ENCODE data around the gene ZNF831.

The ZNF831 gene

DNA sequence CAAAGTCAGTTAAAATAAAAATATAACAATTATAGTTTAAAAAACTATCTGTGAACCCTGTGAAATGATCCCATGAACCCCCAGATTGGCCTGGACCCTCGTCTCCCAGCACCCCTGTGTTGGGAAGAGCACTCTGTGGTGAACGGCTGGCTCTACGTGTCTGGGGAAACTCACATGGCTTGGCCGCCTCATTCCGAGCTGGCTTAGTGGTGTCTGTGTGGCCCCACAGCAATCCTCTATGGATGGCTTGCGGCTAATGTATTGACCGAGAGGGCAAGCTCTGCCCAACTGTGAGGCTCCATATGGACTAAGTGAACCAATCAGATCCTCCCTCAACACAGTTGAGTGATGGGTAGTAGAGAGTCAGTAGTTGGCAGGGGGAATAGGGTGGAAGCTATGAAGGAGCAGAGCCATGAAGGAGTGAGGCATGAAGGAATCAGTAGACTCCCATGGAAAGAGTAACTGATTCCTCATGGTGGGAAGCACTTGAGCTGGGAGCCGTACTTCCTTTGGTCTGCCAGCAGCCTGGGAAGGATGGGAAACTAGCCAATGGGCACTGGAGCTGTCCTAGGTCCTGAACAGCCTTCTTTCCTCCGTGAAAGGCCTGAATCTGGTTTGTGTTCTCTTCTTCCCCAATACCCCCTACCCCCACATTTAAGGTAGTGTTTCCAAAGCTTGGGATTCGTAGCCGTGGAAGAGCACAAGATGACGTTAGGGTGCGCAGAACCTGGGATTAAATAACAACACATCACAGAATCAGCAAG, 21.6 kb upstream of the ZNF831 start:
- no peak for DNase-seq

DNA sequence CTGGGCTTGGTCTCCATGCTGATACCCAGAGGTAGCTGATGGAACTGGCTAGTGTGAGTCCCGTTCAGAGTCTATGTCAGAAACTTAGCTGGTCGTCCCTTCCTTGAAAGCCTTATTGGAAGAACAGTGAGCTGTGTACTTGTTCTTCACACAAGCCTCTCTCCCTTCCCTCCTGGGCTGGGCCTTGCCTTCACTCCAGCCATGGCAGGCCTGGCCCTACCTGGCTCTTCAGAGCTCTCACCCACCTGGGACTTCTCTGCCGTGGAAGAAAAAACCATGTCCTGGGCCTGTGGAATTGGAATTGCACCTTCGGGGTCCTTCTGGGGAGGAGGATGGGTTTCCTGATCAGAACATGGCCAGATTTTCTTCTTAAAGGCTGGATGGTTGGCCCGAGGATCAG, 20.3 kb upstream of the ZNF831 start:
- no peak for DNase-seq

DNA sequence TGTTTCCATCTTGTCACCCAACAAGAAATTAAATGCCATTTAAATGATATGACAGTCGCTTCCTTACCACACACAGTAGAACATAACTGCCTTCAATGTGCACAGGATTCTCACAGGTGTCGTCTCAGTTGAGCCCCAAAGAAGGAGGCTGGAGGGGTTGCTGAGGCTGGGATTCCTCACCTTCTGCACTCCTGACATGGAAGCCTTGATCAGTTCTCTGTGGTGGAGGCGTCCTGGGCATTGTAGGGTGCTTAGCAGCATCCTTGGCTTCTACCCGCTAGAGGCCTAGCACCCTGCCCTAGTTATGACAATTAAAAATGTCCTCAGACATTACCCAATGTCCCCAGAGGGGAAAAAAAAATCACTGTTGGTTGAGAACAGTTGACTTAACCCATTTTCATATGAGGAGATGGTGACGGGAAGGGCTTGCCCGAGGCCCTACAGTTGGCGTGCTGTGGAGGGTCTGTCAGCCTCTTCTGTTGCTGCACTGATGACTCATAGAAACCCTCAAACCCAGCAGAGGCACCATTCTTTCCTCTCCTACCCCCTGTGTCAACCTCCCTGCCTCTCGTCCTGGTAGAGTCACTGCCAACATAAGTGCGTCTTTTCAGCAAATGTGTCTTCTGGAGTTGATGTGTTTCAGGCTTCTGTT, 19.3 kb upstream of the ZNF831 start:
- DNase-seq: no peak

DNA sequence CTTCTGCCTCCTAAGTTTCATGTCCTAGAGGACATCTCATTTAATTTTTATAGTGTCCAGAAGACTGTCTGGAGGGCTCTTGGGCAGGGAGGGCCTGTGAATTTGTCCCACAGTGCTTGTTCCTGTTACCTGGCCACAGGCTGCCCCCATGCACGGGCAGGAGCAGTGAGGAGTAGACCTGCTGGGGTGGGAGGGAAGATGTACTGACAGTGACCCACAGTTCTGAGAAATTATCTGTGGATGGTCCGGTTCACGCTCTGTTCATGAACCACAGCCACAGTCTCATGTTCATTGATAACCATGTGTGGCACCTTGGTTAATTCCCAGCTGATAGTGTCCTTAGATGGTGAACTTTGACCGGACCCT, 18.8 kb upstream of the ZNF831 start:
- DNase-seq: no peak

DNA sequence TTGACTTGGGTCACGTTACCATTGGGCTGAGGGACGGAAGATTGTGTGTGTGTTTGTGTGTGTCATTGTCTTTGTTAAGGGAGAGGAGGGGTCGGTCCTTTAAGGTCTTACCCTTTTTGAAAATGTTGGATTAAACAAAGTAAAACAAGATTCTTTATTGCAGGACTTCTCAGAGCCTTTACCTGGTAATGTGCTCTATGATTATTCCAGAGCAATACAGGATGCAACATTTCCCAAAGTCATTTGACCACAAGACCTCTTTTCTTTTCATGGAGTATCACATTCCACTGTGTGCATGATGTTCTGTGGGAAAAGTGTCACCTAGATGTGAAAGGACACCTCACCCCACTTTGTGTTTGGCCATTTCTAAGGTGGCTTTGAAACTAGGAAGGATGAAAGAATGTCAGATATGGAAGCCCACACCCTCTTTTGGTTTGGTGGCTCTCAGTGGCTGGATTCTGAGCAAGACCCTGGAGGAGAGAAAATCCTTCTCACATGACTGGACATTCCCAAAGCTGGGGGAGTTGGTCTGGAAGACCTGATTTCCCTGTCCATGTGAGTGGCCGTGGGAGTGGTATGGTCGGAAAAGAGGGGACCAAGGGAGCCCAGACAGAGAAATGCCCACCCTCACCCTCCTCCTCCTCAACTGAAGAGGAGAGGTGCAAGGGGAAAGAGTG, 18.2 kb upstream of the ZNF831 start:
- DNase-seq: no peak

DNA sequence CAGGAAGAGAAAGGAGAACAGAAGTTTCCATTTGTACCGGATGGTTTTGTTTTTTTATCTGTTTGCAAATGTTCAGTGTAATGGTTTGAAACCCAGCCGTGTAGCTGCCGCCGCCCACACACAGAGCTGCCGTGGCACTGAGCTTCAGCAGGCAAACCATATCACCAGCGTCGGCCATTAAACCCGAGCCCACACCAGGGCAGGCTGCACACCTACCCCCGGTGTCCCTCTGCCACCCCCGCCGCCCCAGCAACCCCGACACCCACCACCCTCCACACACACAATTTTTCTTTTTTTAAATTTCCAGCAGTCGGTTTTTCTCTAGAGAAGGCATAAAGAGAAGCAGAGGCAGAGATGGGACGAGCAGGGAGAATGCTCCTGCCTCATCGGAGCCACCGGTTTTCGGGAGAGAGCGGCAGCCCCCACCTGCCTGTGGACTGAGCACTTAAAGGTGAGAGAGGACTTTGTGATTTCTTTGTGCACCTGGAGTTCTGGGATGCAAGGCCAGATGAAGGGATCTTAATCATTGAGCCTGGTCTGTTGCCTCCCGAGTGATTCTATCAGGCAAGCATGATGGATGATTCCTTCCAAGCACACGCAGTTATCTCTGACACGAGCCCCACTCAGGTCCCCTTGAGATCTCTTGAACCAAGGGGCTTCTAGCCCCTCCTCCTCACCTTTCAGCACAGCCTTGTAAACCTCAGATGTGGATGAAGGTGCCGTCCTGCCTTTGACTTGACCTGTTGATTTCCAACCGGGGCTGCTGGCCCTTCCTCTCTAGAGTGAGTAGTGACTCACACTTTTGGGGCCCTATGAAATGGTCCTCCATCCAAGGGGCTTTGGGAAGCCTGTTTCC, 17.5 kb upstream of the ZNF831 start:
- DNase-seq: peak in 3 of 51 donors; percentile 19 to 57 (median 25)

DNA sequence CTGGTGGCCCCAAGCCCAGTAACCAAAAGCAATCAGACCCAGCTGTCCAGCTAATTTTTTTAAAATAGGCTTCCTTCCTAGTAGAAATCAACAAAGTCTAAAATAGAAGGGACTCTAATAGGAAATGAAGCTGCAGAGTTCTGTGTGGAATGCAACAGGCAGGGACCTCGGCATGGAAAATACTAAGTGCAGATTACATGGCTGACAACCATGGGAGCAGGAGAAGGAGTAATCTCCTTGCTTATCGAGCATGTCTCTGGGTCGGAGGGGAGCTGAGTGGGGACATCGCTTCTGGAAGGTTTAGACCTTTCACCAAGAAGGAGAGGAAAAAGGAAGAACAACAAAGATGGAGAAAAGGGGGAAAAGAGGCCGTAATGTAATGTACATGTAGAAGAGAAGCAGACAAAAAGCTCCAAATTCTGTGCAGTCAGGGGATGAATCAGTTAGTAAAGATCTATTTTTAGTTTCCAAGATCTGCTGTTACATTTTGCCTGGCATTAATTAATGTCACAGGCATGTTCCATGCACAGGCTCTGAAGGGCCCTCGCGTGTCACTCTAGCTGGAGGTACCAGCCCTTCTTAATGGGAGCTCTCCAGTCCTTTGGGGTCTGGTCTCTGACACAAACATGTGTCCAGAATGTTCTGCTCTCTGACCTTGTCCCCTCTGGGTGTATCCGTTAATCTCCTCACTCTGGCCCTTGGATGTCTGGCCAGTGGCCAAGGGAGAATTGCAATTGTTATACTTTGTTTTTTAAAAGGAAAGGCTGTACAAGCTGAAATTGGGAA, 16.6 kb upstream of the ZNF831 start:
- peak in 1 of 51 donors; percentile 30 for DNase-seq

DNA sequence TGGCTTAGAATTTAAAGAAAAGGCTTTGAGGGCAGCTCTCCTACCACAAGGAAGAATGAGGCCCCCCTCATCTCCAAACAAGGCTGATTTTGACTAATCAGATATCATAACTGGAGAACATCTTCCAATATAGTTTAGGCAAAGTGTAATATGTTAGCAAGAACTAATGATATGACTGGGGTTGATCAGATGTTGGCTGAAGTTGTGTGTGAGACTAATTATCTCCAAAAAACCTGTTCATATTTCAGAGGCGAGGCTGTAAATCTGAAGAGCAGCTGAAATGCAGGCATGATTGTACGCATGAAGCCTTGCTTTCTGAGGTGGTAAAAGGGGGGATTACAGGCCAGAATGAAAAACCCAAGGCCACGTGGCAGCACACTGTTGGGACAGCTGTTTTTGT, 16.0 kb upstream of the ZNF831 start:
- DNase-seq: no peak

DNA sequence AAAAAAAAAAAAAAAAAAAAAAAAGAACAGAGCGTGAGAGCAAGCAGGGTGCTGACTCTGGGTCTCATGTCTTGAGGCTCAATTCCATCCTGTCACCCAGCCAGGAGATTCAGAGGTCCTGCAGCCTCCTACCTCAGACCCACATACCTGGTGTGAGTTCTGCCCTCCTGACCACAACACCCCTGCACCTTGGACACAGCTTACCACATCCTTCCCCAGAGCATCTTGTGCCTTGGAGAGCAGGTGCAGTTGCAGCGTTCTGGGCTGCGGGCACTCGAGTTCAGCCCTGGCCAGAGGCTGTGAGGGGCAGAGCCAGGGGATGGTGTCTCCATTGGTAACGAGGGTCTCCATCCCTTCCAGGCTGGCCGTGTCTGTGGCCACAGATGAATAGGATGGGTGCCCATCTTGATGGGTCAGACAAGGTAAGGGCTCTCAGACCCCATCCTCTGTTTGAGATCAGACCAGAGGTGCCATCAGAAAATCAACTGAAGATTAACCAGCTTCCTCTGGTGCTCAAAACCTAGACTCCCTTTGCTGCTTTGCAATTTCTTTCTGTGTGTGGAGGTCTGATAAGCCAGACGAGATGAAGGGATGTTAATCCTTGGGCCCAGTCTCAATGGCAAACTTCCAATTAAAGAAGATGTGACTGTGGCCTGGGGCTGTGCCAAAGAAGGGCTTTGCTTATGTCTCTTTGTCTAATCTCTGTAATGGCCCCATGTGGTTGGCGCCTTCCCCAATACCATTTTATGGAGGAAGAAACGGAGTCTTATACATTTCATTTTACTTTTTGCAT, 14.7 kb upstream of the ZNF831 start:
- no peak for DNase-seq

DNA sequence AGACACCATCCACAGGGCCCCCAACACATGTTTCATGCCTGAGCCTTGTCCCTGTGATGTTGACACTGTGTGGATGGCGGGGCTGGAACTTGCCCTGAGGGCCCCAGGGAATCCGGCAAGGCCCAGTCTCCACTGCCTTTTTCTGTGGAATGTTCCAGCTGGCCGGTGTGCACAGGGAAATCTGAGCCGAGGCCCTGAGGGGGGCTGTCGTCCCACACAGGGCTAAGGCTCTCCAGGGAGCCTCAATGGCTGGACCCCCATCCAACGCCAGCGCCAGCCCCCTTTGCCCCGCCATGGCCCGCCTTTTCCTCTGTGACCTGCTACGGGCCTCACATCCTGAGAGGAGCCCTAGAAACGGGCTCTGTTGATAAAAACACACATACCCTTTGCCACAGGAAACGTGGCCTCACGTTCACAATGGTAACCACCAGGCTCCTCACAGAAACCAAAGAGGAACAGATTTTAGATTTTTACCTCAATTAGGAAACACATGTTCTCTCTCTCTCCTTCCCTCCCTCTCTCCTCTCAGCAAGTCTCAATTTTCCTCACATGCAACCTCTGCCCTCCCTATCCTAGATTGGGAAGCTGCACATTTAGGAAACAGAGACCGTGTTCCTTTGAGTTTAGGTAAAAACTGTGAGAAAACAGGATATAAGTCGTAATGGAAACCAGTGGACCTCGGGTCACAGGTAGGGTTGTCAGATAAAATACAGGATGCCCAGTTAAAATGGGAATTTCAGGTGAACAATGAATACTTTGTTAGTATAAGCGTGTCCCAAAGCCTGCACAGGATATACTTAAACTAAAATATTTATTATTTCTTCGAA, 13.7 kb upstream of the ZNF831 start:
- DNase-seq: no peak

DNA sequence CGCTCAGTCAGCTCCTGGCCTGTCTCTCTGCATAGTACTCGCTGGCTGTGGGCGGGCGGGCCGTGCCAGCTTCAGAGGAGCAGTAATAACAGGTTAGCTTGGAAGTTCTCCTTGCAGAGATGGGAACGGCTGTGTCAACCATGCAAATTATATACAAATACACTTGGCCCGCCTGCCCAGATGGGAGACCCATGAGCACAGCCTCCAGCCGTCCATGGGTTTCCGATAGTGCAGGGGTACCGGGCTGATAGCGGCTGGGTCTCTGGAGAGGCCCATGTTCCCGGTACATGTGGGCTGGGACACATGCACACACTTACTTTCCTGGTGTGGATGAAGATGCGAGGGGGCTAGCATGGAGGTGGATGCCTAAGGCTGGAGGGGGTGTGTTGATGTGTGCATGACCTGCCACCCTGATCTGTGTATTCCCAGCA, 12.8 kb upstream of the ZNF831 start:
- no peak for DNase-seq

DNA sequence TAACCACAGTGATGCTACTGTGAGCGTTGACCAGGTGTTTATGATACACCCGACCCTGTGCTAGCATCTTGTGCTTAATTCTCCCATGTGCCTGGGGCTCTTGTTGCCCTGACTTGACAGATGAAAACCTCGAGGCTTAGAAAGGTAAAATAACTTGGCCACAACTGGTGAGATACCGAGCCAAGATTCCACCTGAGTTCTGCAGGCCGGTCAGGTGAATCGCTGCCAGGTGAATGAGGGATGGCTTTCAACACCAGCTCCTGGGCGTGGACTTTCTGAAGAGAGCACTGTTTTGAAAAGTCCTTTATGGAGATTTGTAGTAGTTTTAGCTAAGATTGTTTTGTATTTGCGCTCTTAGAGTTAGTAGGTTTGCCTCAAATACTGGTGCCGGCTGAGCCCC, 12.2 kb upstream of the ZNF831 start:
- DNase-seq: no peak

DNA sequence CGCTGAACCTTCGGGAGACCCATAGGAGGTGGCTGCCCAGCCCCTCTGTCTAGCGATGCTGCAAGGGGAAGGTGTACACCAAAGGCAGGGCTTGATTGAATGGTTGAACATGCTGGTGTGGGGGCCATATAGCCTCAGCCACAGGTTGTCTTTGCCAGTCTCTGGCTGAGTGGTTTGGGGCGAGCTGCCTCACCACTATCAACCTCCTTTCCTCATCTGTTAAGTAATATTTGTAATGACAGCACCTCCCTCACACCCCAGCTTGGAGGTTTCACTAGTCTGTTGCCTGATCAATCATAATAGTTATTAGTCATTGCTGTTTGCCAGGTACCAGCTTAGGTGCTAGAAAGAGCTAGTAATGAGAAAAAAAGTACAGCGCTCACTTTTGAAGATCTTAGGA, 11.8 kb upstream of the ZNF831 start:
- DNase-seq: no peak

DNA sequence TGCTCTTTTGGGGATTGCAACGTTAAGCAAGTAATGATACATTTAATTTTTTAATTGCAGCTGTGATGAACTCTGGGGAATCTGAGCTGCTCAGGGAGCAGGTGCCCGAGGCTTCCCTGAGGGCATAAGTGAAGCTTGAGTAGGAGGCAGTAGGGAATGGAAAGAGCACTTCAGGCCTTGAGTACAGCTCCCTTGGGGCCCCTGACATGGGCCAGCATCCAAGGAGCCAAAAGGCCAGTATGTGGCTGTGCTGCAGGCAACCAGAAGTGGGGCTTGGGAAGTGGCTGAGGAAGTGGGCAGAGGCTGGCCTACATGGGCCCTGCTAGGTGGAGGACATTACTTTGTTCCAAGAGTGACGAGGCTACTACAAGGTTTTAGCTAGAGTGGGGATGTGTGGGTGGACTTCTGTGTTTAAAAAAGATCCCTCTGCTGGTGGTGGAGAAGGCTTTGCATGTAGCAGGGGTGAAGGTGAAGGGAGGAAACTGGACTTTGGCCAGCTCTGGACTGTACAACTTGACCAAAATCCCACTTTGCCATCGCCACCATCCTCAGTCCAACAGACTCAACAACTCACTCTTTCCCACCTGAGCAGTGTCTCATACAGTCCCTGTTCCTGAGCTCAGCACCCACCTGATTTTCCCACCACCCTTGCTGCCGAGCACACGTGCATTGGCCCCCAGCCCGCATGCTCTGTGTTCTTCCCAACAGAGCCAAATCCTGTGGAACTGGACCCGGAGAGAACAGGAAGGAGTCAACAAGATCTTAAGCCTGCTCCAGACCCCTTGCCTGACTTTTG, 10.9 kb upstream of the ZNF831 start:
- no peak for DNase-seq

DNA sequence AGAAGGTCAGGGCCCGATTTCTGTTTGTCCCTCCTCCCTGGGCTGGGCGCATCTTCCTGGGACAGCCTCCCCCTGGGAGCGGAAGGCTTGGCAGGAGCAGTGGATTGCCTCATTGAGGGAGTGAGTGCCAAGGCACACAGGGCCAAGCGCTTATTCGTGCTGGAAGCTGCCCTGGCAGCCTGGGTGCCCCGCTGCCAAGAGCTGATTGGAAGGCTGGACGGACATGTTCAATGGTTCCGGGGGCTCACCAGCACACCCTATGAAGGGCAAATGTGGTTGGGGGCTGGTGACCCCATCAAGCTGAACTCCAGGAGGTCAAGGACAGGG, 10.3 kb upstream of the ZNF831 start:
- peak in 47 of 51 donors; percentile 5 to 87 (median 62) for DNase-seq

DNA sequence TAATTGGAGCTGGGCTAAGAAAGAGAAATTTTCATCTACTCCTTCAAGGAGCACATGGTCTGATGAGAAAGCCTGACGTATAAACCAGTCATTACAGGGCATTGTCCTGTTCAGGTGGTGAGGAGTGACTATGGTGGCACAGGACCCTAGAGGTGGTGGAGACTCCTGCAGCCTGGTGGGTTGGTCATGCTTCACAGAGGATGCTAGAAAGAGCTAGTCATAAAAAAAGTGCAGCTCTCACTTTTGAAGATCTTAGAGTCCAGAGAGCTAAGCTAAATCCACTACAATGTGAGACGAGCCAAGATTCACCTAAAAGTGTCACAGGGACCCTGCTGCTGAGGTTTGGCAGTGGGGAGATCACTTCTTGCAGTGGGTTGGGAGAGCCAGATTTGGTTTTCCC, 9.8 kb upstream of the ZNF831 start:
- DNase-seq: no peak

DNA sequence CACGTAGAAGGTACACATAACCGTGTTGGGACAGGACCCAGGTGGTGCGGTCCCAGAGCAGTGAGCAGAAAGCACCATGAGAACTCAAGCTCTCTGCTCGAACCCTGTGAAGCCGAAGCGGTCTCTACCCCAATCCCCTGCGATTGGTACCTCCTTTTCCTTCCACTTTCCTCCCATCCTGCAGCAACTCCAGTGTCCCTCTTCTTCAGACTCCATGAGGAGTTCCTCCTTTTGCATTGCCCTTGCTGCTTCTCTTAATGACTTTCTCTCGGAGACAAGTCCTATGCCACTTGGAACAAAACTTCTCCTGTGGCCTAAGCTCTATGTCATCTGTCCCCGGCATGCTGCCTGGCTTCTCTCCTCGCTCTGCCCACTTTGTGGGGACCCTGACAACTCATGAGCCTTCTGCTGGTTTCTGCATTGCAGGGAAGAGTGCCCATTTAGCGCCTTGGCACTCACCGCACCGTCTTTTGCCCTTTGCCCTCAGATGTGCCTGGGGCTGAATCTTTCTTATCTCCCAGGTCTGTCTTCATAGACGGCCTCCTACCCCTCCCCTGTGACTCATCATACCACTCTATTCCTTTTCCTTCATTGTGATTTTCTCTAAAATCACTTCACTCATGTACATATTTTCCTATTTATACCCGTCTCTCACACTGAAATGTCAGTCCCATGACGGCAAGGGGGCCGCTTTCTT, 9.2 kb upstream of the ZNF831 start:
- DNase-seq: no peak

DNA sequence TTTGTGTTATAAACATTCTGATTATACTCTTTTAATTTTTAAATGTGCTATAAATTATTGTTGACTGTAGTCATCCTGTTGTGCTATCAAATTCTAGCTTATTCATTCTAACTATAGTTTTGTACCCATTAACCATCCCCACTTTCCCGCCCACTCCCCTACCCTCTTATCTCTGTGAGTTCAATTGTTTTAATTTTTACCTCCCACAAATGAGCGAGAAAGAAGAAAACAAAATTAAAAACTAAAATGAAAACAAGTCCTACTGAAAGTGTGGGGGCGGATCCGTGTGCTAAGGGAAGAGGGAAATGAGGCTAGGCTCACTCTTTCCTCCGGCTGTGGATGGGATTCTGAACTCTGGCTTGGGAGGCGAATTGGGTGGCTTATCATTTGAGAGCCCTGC, 6.6 kb upstream of the ZNF831 start:
- DNase-seq: no peak

Measured in hypothalamus (tissue), 51 donors.